Measurements from ENCODE around the gene CROCC.
"Not testable (repeated sequence)": the region's sequence is repeated elsewhere in the genome, so short reads cannot be mapped to it uniquely, and the experiment has no call there.

Gene CROCC

DNA sequence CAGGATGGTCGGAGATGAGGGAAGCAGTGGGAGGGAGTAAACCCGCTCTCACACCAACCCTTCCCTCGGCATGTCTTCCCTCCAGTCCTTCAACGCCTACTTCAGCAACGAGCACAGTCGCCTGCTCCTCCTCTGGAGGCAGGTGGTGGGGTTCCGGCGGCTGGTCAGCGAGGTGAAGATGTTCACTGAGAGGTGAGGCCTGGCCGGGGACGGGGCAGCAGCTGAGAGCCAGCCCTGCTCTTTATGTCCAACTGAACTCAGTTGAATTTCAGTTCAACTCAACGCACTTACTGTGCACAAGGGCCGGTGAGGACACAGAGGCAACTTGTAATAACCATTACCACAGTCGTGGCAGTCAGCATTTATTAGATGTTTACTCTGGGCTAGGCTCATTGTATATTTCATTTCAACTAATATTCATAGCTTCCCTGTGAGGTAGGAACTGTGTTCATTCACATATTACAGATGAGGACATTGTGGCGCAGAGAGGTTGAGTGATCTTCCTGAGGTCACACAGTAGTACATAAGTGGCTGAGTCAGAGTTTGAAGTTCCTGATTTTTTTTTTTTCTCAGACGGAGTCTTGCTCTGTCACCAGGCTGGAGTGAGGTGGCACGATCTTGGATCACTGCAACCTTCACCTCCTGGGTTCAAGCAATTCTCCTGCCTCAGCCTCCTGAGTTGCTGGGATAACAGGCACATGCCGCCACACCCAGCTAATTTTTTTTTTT is 9.6 kb downstream of the CROCC start:
- not testable (repeated sequence) for H3K4me3 ChIP-seq (replicated peaks; ENCODE audit: insufficient read depth, low read length); H3K27me3 ChIP-seq (ENCODE audit: insufficient read depth, poor library complexity, severe bottlenecking); H3K27ac ChIP-seq (replicated peaks); DNase-seq (ENCODE audit: low read depth in 1 of 2, low spot score in 1 of 2)

DNA sequence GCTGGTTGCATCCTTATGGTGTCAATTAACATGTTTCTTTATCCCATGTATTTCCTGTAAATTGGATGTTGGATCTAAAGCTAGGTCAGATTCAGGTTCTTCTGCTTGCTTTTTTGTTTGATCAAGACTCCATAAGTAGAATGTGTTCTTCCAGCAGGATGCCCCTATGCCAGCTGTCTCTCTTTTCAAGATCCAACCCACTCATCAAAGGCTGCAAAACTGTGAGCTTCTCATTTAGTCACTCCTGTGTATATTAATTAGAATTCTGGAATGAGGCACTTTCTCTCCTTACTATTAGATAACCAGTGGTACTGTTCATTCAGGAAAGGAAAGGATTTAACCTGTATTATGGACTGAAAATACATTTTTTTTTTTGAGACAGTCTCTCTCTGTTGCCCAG is 12.2 kb downstream of the CROCC start:
- H3K4me3 ChIP-seq (replicated peaks; ENCODE audit: insufficient read depth, low read length); DNase-seq (ENCODE audit: low read depth in 1 of 2, low spot score in 1 of 2); H3K27ac ChIP-seq (replicated peaks); H3K27me3 ChIP-seq (ENCODE audit: insufficient read depth, poor library complexity, severe bottlenecking): not testable (repeated sequence)

DNA sequence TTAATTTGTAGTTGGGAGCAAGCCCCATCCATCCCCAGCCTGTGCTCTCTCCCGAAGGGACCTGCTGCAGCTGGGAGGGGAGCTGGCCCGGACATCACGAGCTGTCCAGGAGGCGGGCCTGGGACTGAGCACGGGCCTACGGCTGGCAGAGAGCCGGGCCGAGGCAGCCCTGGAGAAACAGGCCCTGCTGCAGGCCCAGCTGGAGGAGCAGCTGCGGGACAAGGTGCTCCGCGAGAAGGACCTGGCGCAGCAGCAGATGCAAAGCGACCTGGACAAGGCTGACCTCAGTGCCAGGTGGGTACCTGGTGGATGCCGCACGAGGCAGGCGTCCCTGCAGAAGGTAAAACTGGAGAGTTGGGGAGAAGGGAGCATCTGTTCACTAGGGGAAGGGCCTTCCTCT is 14.8 kb downstream of the CROCC start:
- H3K4me3 ChIP-seq (replicated peaks; ENCODE audit: insufficient read depth, low read length); H3K27me3 ChIP-seq (ENCODE audit: insufficient read depth, poor library complexity, severe bottlenecking); DNase-seq (ENCODE audit: low read depth in 1 of 2, low spot score in 1 of 2); H3K27ac ChIP-seq (replicated peaks): not testable (repeated sequence)

DNA sequence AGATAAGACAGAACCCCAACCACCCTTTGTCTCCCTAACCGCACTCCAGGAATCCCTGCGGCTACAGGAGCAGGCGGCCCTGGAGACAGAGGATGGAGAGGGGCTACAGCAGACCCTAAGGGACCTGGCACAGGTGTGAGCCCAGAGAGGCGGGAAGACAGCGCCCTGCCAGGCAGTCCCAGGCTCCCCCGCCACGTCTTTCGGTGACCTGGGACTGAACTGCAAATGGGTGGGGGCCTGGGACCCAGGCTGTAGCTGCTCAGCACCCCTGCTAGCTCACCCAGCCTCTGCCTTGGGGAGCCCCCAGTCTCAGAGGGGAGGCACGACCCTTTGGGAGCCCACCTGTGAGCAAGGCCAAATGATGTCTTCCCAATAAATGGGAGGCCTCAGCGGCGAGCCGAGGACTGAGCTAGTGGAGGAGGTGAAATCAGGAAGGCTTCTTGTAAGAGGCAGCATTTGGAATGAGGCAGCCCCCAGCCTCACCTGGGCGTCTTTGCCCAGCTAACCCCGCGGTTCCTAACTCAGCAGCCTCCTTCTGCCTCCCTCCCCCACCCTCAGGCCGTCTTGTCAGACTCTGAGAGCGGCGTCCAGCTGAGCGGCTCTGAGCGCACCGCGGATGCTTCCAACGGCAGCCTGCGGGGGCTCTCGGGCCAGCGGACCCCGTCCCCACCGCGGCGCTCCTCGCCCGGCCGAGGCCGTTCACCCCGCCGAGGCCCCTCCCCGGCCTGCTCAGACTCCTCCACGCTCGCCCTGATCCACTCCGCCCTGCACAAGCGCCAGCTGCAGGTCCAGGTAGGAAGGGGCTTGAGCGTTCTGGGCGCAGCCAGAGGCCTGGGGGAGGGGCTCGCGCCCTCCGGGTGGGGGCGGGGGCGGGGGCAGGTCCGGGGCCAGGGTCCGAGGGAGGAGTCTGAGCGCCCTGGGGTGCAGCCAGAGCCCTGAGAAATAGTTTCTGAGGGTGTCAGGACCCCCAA is 16.9 kb downstream of the CROCC start:
- Histone ChIP-seq H3K4me3 (replicated peaks; ENCODE audit: insufficient read depth, low read length) (no peak overlapping the region), H3K27ac (replicated peaks) (no peak overlapping the region), H3K27me3 (ENCODE audit: insufficient read depth, poor library complexity, severe bottlenecking) (no peaks in the 10 kb centered on the region)
- DNase-seq (ENCODE audit: low read depth in 1 of 2, low spot score in 1 of 2) = no peak
- no peak for TF ChIP-seq POLR2AphosphoS5 (IDR thresholded peaks at IDR 0.05; ENCODE audit: low read depth)
- TF ChIP-seq SPI1 (IDR thresholded peaks at IDR 0.05; ENCODE audit: borderline replicate concordance, low read depth) = no peak
- TF ChIP-seq GABPA (IDR thresholded peaks at IDR 0.05; ENCODE audit: low read depth) = no peak
- TF ChIP-seq, protein P1, sequence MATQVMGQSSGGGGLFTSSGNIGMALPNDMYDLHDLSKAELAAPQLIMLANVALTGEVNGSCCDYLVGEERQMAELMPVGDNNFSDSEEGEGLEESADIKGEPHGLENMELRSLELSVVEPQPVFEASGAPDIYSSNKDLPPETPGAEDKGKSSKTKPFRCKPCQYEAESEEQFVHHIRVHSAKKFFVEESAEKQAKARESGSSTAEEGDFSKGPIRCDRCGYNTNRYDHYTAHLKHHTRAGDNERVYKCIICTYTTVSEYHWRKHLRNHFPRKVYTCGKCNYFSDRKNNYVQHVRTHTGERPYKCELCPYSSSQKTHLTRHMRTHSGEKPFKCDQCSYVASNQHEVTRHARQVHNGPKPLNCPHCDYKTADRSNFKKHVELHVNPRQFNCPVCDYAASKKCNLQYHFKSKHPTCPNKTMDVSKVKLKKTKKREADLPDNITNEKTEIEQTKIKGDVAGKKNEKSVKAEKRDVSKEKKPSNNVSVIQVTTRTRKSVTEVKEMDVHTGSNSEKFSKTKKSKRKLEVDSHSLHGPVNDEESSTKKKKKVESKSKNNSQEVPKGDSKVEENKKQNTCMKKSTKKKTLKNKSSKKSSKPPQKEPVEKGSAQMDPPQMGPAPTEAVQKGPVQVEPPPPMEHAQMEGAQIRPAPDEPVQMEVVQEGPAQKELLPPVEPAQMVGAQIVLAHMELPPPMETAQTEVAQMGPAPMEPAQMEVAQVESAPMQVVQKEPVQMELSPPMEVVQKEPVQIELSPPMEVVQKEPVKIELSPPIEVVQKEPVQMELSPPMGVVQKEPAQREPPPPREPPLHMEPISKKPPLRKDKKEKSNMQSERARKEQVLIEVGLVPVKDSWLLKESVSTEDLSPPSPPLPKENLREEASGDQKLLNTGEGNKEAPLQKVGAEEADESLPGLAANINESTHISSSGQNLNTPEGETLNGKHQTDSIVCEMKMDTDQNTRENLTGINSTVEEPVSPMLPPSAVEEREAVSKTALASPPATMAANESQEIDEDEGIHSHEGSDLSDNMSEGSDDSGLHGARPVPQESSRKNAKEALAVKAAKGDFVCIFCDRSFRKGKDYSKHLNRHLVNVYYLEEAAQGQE (IDR thresholded peaks at IDR 0.05; ENCODE audit: insufficient replicate concordance, low read depth) = no peak
- TF ChIP-seq, protein P2, sequence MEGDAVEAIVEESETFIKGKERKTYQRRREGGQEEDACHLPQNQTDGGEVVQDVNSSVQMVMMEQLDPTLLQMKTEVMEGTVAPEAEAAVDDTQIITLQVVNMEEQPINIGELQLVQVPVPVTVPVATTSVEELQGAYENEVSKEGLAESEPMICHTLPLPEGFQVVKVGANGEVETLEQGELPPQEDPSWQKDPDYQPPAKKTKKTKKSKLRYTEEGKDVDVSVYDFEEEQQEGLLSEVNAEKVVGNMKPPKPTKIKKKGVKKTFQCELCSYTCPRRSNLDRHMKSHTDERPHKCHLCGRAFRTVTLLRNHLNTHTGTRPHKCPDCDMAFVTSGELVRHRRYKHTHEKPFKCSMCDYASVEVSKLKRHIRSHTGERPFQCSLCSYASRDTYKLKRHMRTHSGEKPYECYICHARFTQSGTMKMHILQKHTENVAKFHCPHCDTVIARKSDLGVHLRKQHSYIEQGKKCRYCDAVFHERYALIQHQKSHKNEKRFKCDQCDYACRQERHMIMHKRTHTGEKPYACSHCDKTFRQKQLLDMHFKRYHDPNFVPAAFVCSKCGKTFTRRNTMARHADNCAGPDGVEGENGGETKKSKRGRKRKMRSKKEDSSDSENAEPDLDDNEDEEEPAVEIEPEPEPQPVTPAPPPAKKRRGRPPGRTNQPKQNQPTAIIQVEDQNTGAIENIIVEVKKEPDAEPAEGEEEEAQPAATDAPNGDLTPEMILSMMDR (IDR thresholded peaks at IDR 0.05; ENCODE audit: insufficient read depth, low read length) = no peak

DNA sequence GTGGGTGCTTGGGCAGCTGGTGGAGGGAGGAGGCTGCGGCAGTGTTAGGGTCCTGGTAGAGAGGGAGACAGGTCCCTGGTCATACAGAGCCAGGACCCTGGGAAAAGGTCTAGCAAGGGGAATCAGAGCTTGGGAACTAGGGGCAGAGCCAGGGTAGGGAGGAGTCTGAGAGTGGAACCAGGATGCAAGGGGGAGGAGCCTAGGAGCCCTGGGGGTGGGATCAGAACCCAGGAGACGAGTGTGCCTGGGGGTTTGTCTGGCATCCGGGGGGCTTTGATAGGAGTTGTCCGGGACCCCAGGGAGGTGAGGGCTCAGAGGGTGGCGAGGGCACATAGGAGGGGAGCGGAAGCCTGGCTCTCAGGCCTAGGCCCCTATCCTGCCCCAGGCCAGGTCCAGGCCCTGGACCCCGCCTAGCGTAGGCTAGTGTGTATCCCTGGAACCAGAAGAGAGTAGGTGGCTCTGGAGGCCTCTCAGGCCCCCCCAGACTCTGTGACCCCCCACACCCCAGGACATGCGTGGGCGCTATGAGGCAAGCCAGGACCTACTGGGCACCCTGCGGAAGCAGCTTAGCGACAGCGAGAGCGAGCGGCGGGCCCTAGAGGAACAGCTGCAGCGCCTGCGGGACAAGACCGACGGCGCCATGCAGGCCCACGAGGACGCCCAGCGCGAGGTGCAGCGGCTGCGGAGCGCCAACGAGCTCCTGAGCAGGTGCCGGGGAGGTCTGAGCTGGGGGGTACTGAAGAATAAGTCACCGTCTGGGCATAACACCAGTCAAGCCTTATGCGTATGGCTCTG is 17.9 kb downstream of the CROCC start:
- not testable (repeated sequence) for H3K4me3 ChIP-seq (replicated peaks; ENCODE audit: insufficient read depth, low read length)

DNA sequence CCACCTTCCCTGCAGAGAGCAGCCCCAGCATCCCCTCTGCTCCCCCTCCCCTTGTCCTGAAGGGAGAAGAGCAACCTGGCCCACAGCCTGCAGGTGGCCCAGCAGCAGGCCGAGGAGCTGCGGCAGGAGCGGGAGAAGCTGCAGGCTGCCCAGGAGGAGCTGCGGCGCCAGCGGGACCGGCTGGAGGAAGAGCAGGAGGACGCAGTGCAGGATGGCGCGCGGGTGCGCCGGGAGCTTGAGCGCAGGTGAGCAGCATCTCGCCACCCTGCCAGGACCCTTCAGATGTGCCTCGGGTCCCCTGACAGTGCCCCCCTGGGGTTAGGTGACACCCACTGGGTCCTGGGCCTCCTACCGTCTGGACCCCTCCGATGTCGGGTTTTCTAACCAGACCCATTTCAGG is 22.3 kb downstream of the CROCC start:
- Histone ChIP-seq H3K27ac (replicated peaks) (no peak overlapping the region), H3K4me3 (replicated peaks; ENCODE audit: insufficient read depth, low read length) (no peak overlapping the region), H3K27me3 (ENCODE audit: insufficient read depth, poor library complexity, severe bottlenecking) (no peaks in the 10 kb centered on the region)
- no peak for DNase-seq (ENCODE audit: low read depth in 1 of 2, low spot score in 1 of 2)
- TF ChIP-seq POLR2AphosphoS5 (IDR thresholded peaks at IDR 0.05; ENCODE audit: low read depth) (no peak), SPI1 (IDR thresholded peaks at IDR 0.05; ENCODE audit: borderline replicate concordance, low read depth) (no peak), GABPA (IDR thresholded peaks at IDR 0.05; ENCODE audit: low read depth) (no peak)
- TF ChIP-seq, protein P2 (IDR thresholded peaks at IDR 0.05; ENCODE audit: insufficient read depth, low read length) = no peak
- TF ChIP-seq, protein P1 (IDR thresholded peaks at IDR 0.05; ENCODE audit: insufficient replicate concordance, low read depth) = no peak

More for the DNA sequence above, 17.9 kb downstream of the CROCC start:
- not testable (repeated sequence) for H3K27me3 ChIP-seq (ENCODE audit: insufficient read depth, poor library complexity, severe bottlenecking); DNase-seq (ENCODE audit: low read depth in 1 of 2, low spot score in 1 of 2); H3K27ac ChIP-seq (replicated peaks)

DNA sequence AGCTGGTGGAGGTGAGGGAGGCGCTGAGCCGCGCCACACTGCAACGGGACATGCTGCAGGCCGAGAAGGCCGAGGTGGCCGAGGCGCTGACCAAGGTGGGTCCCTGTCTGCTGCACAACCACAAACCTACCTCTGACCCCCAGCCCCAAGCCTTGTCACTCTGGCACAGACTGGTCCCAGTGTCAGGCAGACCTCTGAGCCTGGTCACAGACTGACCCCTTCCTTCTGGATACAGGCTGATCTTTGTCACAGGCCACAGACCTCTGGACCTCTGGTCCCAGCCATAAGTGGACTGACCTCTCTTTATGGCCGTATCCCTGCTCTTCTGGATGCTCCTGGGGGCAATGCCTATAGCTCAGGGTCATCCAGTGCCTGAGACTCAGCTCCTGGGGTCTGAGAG is 23.8 kb downstream of the CROCC start:
- DNase-seq (ENCODE audit: low read depth in 1 of 2, low spot score in 1 of 2); H3K27me3 ChIP-seq (ENCODE audit: insufficient read depth, poor library complexity, severe bottlenecking); H3K4me3 ChIP-seq (replicated peaks; ENCODE audit: insufficient read depth, low read length); H3K27ac ChIP-seq (replicated peaks): not testable (repeated sequence)
